GM21515 (cell line): ENCODE results near the gene XRCC5.

Source experiments
- ATAC-seq: cut with Tn5 transposase; IDR thresholded peaks from one replicate; pipeline ENCODE4 v1.9.1; 2021; ENCODE audit not compliant: unreplicated experiment

Gene XRCC5

DNA sequence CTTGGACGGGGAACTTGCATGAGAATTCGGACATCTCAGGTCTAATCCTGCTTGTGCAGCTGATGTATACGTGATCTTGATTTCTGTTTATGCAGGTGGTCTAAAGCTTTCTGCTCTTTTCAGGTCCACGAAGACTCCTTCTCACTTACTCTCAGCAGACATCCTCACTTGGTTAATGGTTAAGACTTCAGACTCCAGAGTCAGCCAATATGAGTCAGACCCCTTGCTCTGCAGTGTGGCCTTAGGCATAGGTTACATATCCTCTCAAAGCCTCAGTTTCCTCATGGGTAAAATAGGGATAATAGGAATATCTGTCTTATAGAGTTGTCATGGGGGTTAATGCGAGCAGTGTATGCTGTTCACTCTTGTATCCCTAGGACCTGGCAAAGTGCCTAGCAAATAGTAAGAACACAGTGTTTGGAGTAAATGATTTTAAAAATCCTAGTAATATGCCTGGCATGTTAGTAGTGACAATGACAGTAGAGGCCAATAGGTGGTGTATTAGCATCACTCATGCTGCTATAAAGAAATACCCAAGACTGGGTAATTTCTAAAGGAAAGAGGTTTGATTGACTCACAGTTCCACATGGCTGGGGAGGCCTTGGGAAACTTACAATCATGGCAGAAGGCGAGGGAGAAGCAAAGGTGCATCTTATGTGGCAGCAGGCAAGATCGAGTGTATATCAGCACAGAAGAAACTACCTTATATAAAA is 42.3 kb downstream of the XRCC5 start:
- no peak for ATAC-seq

DNA sequence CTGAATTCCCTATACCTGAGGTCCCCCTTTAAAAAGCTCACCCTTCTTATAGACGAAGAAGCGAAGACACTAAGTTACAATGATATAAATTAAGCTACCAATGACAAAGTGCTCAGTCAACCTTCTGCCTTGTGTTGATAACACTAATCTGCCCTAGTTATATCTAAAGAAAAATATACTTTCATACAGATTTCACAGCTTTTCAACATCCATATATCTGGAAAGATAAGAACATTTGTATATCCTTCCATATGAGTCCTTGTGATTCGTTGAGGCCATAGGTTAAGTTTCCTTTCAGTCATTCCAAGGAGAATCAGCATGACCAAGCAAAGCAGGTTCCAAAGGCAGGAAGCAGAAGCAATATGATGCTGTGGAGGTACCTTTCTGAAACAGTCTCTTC is 46.8 kb downstream of the XRCC5 start:
- ATAC-seq = no peak

DNA sequence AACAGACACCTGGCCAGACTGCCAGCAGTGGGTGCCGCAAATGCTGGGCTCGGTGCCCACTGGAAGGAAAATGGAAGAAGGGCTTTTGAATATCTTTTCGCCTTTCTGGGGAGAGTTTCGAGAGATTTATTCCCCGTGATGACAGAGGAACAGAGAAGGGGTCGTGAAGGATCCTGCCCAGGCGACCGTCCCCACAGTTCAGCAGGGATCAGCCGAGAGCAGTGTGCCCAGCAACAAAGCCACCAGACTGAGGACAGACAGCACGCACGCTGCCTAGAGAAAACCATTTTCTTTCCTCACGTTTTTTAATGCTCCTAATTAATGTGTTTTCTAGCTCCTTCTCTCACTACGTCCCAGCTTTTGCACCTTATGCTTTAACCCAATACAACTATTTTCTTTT is 47.7 kb downstream of the XRCC5 start:
- ATAC-seq = no peak

DNA sequence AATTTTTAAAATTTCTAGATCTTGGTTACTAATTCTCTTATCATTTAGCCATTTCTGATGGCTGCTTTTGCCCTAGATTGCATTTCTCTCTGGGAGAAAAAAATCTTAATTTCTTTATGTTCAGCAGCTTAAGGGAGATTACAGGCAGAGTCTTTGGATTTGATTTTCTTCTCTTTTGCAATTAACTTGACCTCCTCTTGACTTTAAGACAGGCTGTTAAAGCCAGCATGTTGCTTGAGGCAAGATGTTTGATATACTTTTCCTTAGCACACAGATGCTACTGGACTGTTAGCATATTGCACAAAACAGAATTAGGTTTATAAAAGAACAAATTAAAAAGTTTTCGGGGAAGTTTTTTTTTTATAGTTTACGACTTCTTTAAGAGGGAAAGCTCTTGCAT is 50.0 kb downstream of the XRCC5 start:
- ATAC-seq = no peak

DNA sequence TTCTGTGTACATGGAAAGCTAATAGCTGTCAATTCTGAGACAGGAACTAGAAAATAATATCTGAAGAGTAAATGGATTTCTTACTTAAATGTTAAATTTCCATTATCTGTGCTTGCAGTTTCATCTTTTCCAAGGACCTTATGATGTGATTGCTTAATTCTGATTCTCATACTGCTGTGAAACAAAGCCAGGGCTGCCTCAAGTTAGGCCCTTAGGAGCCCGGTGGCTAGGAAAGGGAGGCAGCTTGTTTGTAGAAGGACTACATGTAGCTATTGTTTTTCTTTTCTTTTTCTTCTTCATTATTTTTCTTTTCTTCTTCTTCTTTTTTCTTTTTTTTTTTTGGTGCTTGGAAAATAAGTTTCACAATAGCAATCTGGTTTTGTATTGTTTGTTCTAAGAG is 50.5 kb downstream of the XRCC5 start:
- ATAC-seq = no peak

DNA sequence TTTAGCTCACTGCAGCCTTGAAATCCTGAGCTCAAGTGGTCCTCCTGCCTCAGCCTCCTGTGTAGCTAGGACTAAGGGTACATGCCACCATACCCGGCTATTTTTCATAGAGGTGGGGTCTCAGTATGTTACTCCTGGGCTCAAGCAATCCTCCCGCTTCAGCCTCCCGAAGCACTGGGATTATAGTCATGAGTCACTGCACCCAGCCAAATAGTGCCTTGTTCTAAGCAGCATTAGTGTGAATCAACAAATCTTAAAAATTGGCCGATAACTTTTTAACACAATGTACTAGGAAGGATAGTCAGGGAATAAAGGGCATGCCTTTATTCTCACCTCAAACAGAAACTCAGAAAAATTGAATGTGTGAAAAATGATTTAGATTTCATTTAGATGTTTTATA is 51.6 kb downstream of the XRCC5 start:
- ATAC-seq = no peak

DNA sequence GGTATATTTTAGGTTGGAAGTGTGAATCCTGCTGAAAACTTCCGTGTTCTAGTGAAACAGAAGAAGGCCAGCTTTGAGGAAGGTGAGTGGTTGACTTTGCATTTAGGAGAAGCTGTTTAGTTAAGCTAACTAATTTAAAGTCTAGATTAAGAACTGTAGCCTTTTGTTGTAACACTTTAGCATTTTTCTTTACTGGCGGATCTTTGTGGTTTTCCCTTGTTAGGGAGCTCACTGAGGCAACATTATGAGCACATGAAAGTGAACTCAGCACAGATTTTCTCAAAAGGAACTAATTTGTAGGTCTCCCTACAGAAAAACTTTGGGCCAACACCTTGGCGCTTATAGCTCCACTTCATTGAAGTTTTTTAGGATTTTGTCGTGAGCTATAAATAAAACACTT is 52.8 kb downstream of the XRCC5 start:
- no peak for ATAC-seq

DNA sequence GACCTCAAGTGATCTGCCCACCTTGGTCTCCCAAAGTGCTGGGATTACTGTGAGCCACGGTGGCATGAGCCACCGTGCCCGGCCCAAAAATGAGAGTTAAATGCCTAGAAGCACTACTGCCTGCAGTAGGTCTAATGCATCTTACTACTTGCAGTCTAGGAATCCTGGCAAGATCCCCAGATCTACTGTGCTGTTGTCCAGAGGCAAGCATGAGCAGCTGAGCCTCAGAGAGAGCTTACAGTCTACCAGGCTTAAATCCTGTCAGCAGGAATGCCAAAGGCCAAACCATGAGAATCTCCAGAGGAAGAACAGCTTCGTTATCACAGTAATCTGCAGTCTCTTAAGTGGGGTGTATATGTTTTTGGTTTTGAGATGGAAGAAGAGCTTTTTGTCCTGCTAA is 54.4 kb downstream of the XRCC5 start:
- no peak for ATAC-seq

DNA sequence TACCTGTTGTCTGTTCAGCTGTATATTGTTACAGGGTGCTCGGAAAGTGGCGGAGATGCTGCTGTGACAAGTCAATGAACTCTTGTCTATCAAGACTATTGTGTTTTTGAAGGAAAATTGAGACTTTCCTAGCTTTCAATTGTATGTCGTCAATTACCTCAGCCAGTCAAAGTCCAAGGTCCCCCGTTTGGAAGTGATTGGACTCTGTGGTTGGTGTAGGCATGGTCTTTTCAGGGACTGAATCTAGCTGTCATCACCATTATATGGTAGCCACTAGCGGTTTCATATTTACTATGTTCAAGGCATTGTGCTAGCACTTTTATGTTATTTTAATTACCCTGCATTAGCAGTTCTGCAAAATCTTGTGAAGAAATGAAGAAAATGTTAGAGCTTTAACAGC is 54.9 kb downstream of the XRCC5 start:
- ATAC-seq = no peak

DNA sequence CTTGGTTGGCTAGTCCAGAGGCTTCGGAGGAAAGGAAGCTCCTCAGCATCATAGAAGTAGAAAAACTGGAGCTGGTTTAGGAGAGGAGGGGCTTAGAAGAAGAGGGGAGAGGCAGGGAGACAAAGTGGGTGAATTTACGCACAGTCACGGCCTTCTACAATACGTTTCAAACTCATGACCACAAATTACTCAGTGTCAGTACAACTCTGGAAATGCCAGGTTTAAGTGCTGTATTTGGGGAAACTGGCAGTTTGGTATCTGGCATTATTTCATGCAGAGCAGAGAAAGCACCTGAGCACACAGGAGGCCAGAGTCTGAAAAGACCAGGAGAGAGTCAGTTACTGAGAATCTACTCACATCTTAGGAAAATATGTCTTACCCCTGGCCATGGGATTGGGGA is 55.4 kb downstream of the XRCC5 start:
- no peak for ATAC-seq

DNA sequence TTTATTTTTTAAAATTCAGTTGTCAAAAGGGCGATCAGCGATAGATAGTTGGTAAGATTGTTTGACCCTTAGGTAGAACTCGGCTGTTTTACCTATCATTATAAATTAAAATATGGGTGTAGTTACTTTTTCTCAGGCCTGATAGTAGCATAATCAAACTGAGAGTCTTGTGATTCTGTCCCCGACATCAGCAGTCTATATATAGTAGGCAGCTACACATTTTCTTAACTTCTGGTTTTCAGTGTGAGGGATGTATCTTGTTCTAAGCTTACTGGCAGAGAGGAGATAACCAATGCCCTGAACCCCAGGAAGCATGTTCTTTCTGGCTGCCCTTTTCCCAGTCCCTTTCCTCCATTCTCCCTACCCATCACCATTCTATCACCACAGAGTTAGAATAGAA is 56.6 kb downstream of the XRCC5 start:
- no peak for ATAC-seq

DNA sequence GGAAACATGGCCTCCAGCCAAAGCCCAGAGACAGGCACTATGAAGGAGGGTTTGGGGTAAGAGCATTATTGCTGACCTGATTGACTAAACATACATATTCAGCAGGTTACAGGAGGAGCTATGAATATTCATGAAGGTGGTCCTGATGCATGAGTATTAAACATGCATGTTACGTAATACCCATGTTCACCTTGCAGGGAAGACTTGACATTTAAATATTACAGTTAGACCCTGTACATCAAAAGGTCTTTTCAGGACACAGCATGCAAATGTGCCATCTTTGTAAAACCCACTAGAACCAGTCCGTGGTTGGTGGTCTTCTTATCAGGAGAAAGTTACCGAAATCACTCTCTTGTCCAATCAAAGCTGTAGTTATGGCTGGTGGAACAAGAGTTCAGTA is 59.9 kb downstream of the XRCC5 start:
- ATAC-seq = no peak

DNA sequence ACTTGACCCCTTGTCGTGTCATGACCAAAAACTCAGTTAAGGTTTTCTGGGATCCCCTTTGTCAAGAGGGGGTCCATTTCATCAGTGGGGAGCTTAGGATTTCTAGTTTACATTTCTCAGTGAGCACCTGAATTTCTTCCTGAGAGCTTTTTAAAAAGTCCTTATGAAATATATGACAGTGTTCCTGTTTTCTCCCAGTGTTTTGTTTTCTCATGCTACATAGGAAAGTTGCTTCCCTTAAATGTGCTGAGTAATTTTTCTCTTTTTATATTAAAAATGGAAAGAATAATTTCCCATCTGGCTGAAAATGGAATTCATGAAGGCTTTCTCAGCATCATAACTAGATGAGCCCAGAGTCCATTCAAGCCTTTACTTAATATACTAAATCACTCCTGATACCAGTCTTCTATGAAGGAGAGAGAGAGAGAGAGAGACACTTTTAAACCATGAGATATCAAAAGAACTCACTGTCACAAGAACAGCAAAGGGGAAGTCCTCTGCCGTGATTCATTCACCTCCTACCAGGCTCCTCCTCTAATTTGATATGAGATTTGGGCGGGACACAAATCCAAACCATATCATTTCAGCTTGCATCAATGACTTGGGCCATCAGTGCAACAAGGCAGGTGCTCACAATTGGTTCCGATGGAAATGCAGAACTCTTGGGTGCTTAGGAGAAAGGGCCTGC is 61.1 kb downstream of the XRCC5 start:
- ATAC-seq = no peak

DNA sequence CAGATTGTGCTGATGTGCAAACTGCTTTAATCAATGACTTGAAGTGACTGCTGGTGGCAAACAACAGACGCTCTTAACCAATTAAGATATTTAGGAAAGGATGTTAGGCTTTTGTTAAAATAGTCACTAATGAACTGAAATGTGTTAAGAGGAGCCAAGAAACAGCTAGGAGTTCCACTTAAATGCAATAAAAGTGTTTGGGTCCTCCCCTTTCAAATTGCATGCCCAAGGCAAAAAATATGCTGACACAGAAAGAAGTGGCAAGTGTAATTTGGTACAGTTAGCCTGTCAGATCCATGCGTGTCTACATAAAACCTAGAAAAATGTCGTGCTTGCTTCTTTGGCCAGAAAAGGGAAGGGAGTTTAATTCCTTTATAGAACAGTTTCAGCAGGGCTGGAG is 61.9 kb downstream of the XRCC5 start:
- no peak for ATAC-seq

DNA sequence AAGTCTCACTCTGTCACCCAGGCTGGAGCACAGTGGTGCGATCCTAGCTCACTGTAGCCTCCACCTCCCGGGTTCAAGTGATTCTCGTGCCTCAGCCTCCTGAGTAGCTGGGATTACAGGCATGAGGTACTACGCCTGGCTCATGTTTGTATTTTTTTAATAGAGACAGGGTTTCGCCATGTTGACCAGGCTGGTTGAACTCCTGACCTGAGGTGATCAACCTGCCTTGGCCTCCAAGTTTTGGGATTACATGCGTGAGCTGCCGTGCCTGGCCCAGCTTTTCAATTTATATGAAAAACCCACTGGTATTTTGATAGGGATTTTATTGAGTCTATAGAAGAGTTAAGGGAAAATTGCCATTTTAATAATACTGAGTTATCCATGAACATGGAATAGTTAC is 63.3 kb downstream of the XRCC5 start:
- ATAC-seq = no peak

DNA sequence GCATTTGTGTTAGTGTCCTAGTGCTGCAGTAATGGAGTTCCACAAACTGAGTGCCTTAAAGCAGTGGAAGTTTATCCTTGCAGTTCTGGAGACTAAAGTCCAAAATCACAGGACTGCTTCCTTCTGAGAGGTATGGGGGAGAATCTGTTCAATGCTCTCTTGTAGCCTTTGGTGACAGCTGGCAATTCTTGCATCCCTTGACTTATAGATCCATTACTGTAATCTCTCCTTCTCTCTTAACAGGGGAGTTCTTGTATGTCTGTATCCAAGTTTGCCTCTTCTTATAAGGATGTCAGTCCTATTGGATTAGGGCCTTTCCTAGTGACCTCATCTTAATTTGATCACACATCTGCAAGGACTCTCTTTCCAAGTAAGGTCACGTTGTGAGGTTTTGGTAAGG is 69.9 kb downstream of the XRCC5 start:
- ATAC-seq = no peak

DNA sequence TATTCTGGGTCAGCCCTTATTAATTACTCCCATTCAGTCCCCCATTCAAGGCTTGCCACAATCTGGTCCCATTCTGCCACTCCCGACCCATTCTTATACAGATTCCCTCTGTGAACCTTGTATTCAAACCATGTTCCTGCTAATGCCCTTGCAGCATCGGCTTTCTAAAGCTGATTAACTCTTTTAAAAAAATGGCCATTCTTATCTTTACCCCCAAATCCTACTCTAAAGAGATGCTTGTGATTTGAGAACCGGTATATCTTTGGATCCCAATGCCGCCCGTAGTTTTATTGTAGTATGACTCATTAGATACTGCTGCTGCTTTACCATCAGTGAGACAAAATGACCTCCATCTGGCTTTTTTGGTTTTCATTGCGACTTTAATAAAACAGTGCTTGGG is 72.2 kb downstream of the XRCC5 start:
- no peak for ATAC-seq

DNA sequence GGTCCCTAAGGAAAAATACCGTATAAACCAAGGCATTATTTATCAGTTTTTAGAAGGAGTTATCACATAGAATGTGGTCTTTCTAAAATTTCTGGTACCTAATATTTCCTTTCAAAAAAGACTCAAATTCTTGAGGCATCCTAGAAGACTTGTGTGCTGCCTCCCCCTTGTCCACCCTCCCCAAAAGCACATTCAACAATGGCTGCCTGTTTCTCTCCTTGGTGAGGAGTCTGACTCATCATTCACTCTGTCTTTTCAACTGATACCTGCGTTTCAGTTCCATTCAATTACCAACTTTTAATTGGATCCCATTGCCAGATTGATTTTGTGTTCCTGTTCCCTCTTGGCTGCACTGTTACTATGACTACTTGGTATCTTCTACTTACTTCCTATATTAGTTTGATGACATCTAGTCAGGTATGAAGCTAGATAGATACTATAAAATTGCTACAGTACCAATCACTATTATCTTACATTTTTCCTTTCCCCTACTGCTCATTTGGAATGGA is 72.9 kb downstream of the XRCC5 start:
- ATAC-seq = no peak

DNA sequence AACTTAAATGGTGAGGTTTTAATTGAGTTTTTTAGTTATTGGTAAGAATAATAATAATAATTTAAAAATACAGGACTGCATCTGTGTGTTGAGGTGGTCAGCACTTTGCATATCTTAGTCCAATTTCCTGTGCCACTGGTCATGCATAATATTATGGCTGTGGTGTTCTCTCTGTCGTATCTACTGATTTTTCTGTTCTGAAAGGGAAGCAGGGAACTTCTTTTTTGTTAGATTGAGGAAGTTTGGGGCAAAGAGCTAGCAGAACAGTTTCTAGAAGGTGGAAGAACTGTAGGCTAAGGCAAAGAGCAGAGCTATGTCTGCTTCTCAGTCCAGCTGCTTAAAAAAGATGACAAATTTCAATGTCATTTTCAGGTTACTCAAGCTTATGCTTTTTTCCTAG is 74.3 kb downstream of the XRCC5 start:
- ATAC-seq = no peak

DNA sequence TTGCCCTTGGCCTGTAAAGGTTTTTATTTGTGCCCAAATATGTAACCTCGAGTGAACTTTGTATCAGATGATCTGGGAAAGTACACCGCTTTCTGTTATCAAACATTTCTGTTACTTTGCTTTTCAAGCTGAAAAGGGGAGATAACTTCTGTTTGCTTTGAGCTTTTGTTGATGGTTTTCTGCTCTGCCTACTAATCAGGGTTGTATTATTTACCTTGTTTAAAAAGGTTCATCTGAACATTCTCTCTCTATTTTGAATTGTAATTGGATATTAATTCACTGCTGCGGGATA is 79.4 kb downstream of the XRCC5 start:
- no peak for ATAC-seq

DNA sequence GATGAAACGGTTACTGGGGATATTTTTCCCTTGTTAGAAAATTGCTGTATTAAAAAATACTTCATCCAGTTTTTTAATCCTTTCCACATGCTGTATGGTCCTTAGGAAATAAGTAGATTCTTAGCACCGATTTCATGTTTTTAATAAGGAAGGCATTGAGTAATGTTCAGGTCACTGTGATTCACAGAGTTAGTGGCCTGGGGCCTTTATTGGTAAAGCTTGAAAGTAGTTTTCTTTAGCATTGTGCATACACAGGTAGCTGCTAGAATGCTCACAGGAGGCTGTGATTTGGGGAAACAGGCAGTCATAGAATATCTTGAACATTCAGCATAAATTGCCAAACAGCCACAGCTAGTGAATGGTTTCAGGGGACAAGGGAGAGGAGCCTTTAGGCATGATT is 79.8 kb downstream of the XRCC5 start:
- no peak for ATAC-seq

DNA sequence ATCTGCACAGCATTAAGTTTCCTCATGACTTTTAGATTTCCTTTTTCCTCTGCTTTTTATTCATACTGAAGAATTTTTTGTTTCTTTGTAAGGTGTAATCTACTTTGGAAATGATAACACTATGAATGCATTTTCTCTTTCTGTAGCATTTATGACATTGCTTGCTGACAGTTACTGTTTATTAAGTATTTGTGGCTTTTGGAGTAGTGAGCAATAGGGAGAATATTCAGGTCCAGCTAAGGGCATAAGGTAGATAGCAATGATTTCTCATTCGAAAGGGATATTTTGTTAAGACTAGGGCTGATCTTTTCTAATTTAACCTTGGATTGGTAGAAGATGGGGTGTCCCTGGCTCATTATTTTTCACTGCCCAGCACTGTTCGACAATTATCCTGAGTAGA is 80.3 kb downstream of the XRCC5 start:
- ATAC-seq = no peak

DNA sequence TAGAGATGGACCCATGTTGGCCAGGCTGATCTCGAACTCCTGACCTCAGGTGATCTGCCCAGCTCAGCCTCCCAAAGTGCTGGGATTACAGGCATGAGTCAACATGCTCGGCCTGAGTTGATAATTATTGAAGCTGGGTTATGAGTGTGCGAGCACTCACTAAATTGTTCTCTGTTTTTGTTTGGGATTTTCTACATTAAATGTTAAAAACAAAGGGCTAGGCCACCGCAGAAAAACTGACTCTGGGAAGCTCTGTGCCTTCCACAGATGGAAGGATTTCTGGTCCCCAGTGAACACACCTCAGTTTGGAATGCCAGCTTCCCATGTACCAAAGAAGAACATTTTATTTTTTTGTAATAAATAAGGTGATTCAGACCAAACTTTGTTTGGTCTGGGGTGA is 83.0 kb downstream of the XRCC5 start:
- no peak for ATAC-seq
